UCSD-AML1 (cell line): Measurements from ENCODE around the gene UTP14C.
"Not testable (repeated sequence)": the region's sequence is repeated elsewhere in the genome, so short reads cannot be mapped to it uniquely, and the experiment has no call there.

Experiments
- DNase-seq: peaks from one replicate; lab custom pipeline; 2025; ENCODE audit not compliant: unreplicated experiment; lab: John Stamatoyannopoulos, UW

The UTP14C gene, protein sequence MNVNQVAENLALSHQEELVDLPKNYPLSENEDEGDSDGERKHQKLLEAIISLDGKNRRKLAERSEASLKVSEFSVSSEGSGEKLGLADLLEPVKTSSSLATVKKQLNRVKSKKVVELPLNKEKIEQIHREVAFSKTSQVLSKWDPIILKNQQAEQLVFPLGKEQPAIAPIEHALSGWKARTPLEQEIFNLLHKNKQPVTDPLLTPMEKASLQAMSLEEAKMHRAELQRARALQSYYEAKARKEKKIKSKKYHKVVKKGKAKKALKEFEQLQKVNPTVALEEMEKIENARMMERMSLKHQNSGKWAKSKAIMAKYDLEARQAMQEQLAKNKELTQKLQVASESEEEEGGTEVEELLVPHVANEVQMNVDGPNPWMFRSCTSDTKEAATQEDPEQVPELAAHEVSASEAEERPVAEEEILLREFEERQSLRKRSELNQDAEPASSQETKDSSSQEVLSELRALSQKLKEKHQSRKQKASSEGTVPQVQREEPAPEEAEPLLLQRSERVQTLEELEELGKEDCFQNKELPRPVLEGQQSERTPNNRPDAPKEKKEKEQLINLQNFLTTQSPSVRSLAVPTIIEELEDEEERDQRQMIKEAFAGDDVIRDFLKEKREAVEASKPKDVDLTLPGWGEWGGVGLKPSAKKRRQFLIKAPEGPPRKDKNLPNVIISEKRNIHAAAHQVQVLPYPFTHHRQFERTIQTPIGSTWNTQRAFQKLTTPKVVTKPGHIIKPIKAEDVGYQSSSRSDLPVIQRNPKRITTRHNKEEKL

GRCh38 chr13:52024481-52024880, at the start of gene UTP14C:
TSS of gene UTP14C (plus strand) at chr13:52024691. CDS start at chr13:52028805, 4,114 bp downstream.
- DNase-seq, result no peak

- DNase-seq, result no peak
These were observed 48.1 kb upstream of the UTP14C start for GRCh38 chr13:51976423-51976822.

DNA sequence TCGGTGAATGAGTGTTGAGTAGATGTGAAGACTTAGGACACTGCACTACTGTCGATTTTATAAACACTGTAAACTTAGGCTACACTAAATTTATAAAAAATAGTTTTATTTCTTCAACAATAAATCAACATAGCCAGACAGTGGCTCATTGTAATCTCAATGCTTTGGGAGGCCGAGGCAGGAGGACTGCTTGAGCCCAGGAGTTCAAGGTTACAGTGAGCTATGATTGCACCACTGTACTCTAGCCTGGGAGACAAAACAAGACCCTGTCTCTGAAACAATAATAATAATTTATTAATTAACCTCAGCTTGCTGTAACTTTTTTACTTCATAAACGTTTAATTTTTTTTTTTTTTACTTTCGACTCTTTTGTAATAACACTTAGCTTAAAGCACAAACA, 47.6 kb upstream of the UTP14C start:
- DNase-seq, result no peak

DNA sequence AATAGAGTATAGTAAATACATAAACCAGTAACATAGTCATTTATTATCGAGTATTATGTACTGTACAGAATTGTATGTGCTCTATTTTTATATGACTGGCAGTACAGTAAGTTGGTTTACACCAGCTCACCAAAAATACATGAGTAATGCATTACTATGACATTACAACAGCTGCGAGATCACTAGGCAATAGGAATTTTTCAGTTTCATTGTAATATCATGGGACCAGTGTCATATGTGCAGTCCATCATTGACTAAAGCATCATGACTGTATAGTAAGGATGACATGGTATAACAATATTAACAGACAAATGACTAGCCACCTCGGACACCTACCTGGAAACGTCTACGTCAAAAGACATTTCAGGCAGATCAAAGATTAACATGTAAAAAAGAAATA, 46.9 kb upstream of the UTP14C start:
- DNase-seq, result no peak

DNA sequence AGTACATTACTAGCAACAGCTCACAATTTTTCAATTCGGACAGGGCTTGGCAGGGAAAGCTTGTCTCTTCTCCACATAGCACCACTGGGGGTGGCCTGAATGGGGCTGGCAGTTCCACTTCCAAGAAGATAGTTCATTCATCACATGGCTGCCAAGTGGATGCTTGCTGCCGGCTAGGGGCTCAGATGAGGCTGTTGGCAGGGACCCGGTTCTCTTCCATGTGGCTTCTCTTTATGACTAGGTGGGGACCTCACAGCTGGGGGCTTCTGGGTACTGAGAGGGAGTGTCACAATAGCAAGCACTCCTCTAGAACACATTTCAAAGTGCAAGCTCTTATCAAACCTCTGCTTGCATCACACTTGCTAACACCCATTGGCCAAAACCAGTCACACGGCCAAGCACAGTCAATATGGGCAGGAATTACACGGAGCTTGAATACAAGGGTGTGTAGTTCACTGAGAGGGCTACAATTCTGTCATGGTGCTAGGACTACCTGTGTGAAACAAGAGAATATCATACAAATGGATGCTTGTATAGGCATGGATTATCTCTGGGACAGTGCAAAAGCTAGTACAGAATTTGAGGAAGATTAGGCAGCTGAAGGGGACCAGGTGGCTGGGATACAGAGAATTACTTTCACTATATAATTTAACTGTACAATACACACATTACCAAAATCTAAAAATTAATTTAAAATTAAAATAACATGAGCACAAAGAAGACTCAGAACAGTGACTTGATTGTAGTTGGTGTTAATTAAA, 45.5 kb upstream of the UTP14C start:
- DNase-seq, result no peak

- no peak for DNase-seq
These were observed 43.6 kb upstream of the UTP14C start for GRCh38 chr13:51980908-51981307.

- no peak for DNase-seq
These were observed 43.1 kb upstream of the UTP14C start for GRCh38 chr13:51981355-51981754.

GRCh38 chr13:51983292-51983691, 41.2 kb upstream of the UTP14C start:
- not testable (repeated sequence) for DNase-seq

DNA sequence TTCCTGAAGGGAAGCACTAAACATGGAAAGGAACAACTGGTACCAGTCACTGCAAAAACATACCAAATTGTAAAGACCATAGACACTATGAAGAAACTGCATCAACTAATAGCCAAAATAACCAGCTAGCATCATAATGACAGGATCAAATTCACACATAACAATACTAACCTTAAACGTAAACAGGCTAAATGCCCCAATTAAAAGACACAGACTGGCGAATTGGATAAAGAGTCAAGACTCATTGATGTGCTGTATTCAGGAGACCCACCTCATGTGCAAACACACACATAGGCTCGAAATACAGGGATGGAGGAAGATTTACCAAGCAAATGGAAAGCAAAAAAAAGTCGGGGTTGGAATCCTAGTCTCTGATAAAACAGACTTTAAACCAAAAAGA, 39.6 kb upstream of the UTP14C start:
- not testable (repeated sequence) for DNase-seq

DNA sequence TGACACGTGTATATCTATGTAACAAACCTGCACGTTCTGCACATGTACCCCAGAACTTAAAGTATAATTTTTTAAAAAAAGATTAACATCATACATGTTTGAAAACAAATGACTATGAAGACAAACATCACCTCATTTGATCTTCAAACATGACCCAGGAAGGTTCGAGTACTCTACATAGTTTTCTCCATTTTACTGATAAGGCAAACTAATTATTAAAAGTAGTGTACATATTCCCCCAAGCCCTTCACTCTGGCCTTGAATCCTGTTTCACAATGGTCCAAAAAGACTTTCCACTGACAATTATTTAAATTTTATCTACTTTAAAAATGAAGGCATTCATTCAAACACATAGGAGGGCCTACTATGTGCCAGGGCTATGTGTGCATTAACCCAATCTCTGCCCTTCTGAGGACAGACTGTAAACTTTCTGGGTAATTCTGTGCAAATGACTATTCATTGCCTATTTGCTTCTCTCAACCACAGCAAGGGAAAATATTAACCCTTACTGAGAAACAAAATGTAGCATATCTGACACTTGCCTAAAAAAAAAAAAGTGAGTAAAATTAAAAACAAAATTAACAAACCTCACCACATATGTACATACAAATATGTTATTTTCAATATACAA, 35.4 kb upstream of the UTP14C start:
- no peak for DNase-seq

- DNase-seq, result no peak
These were observed 30.8 kb upstream of the UTP14C start for GRCh38 chr13:51993713-51994112.

DNA sequence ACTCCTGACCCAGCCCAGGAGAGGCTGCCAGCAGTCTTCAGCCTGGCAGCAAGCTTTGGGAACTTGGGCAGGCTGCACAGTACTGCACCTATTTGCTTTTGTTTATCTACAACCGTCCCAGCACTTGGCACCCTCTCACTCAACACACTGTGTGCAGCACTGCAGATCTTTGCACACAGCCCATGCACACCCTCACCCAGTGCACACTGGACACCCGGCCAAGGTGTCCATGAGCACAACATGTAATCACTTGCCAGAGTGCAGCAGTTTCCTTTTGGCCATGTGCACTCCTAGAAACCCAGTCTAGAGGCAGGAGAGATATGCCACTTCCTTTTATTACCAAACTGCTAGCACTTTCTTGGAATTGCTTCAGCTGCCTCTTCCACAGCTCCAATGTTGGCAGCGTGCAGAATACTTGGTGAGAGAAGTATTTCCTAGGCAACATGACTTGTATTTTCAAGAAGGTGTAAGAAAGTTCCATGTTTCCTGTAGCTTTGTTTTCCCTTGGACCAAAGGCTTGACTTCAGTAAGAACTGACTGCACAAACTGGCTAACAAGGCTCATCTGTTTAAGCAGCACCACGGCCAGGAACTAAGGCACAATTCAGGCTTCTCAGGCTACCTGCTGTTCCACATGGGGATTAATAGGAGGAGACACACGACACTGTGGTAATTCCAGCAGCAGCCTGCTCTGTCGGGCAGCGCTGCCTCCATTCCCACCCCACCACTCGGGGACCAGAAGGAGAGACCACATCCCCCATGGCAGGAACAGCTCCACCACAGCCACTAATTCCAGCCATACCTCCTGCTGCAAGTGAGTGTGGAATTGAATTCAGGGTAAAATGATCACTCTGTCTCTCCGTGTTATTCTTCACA, 28.6 kb upstream of the UTP14C start:
- DNase-seq, result peak; percentile 36

DNA sequence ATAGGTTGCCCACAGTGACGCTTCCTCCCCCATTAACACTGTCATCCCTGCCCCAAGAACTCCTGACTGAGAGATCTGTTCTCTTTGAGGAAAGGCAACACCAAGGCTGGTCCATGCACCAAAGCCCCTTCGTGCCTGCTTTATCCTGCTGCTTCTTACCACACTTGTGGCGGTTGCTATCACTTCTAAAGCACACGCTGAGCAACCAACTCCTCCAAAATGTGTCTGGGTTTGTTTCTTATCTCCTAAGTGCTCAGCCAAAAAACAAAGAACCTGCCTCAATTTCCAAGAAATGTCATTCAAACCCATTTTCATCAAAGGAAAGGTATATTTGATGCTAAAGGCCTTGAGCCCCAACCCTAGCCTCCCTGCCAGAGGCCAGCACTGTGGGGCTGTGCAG, 27.9 kb upstream of the UTP14C start:
- no peak for DNase-seq

GRCh38 chr13:51997186-51997585, 27.3 kb upstream of the UTP14C start:
- DNase-seq, result no peak

DNA sequence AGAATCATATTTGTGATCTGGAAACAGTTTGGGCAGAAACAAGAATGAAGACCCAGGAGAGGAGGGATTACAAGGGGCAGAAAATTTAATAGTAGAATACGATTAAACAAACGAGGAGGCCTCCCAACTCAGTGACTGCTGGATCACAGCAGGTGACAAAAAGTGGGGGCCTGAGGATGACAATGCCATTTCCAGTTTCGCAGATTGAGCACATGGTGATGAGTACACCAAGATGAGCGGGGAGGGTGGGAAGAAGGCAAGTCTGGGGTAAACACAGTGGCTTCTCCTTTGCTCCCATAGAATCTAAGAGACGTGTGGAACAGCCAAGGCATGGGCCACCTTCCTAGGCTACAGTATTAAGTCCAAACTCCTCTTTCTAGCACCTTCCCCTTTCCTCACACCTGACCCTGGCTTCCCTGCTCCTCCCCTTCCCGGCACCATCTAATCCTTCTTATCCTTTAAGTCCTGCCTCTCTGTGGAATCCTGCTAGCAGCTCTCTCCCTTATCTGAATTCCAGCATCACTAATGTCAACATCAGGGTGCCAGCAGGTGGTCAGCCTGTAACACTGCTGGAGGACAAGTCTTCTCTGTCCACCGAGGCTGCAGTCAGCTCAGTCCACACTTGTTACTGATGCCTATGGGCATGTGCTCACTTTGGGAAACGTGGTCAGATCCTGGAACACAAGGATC, 26.7 kb upstream of the UTP14C start:
- DNase-seq, result no peak

DNA sequence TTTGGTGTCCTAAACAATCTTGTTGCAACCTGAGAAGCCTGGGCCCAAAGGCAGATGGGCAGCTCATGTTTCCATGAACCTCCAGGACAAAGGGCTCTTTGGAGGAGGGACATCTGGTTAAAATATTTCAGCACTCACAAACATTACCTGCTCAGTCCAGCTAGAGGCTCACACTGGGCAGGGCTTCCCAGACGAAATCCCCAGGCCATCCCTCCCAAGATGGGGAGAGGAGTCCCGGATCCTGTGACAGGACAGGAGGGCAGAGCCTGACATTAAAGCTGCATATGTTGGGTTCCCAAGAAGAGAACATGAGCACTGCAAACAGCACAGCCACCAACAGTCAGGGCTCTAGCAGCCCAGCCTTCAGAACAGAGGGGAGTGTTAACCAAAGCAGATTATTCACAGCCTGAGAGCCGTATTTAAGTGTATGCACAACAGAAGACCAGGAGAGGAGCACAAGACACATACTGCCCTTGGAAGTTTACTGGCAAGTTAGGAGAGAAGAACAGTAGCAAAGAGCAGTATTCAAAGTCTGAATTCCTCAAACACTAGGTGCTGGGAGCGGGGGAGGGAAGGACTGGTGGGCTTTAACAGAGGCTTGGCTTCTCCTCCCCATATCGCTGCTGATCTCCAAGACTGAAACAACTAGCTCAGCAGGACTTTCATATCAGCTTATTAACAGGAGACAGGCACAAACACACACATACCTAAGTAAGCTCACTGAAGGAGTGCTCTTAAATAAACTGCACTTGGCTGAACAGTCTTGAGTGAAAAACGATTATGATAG, 25.6 kb upstream of the UTP14C start:
- DNase-seq, result no peak

DNA sequence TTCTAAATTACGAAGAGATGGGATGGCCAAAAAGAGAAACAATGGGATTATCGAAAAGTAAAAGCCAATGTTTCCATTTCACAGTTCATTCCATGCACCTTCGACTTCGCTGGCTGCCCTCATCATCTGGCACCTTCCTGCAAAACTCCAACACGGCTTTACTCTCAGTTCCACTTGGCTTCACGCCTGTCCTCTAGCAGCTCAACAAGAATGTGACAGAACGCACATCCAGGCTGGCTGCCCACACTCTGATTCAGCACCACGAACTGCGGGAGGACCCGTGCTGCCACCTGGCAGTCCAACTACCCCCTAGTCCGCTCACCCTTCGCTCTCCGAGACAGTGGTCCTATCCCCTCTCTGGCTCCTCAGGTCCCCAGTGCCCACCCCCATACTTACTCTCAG, 25.0 kb upstream of the UTP14C start:
- no peak for DNase-seq

DNA sequence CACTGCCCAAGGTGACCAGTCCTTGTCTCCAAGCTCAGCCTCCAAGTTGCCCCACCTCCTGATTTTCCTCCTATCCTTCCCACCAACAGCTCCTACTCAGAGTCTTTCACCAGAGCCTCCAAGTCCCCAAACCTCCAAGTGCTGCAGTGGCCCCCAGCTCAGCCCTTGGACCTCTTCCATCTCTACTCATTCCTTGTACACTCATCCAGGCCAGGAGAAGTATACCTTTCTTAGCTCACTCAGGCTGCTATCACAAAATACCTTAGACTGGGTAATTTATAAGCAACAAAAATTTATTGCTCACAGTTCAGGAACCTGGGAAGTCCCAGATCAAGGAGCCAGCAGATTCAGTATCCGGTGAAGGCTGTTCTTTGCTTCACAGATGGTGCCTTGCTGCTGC, 24.6 kb upstream of the UTP14C start:
- DNase-seq, result no peak
